ENCODE results near the gene F3.
A peak's percentile ranks its signal among the peaks of the same experiment; 100 is the strongest.

F3 gene

DNA sequence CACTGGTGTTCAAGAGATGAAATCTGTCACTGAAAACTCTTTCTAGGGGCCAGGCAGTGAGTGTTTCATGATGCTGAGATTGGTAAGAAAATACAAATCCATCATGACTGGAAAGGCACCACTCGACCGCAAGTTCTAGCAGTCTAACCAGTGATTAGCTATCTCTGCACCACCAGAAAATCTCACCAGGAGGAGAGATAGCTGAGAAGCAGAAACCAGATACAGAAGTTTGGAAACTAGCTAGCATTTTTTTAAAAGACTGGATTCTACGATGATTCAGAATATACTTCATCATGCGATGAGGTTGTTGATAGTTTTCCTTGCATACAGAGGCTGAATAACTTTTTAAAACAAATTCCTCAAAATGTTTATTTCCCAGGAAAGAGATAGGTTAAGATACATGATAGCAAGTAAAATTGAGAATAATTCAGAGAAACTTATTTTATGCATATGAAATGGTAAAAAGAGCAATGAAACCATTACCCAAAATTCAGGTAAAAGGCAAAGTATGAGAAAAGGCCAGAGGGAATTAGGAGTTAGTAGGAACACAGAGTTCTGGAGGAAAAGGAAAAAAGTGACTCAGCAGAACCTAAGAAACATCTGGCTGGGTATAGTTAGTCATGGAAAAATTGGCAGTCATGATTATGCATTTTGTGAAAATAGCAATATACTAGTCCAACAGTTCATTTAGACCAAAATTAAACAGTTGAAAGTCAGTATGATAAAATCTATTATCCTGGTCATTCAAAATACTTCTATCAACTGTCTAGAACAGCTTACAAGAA is 3.3 kb upstream of the F3 start:
- no peak for DNase-seq (ENCODE audit: low read depth in 1 of 2, low spot score in 1 of 2)
- in situ Hi-C loops (cut with HindIII; ENCODE audit: low pct_unique_long_range_greater_than_20kb, low sequenced_read_pairs): no loop called here
- no peak for TF ChIP-seq JUND (IDR thresholded peaks at IDR 0.05; ENCODE audit: low read depth)

DNA sequence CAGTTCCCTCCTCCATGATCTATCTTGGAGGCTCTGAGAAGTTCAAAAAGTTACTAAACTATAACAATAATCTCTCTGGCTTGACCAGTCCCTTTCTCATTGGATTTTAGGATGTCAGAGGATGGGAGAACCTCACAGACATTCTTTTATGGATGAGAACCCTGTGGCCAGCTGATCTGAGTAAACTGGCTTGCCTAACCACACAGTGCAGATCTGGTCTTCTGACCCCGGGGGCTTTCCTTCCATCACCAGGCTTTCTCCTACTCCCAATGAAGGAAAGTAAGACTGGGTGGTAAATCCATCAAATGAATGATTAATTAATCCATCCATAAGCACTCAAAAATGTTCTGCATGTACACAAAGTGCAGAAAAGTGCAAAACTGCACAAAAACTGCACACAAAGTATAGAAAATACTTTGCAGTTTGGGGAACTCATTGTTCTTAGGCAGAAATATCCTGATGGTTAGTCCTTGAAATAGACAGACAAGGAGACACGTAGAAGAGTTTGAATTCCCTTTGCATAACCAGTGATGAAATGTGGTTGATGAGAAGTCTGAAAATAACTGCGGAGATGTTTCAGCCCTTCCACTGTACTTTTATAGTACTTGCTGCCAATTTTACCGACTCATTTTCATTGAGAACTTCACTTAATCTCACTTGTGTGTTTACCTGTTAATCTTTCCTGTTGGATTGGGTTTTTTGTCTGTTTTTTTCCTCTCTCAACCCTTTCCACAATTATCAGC is 2.5 kb upstream of the F3 start:
- DNase-seq (ENCODE audit: low read depth in 1 of 2, low spot score in 1 of 2): no peak
- in situ Hi-C loops (cut with HindIII; ENCODE audit: low pct_unique_long_range_greater_than_20kb, low sequenced_read_pairs): no loop called here
- no peak for TF ChIP-seq JUND (IDR thresholded peaks at IDR 0.05; ENCODE audit: low read depth)

DNA sequence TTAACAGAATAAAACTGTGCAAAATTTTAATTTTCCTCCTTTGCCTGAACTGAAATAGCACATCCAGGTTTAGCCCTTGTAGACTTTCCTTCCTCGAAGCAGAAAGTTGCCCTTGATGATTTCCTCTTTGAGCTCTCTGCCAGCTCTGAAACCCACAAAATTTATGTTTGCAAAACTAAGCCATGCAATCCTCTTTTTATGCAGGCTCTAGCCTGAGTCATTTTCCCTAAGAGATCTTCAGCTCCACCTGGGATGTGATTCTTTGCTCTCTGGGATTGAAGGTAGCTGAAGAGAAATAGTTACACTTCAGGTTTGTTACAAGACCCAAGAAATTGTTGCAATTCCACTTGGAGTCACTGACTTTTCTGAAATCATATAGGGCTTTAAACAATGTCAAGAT is 1.4 kb upstream of the F3 start:
- TF ChIP-seq JUND (IDR thresholded peaks at IDR 0.05; ENCODE audit: low read depth): no peak
- in situ Hi-C loops (cut with HindIII; ENCODE audit: low pct_unique_long_range_greater_than_20kb, low sequenced_read_pairs): no loop called here
- DNase-seq (ENCODE audit: low read depth in 1 of 2, low spot score in 1 of 2): no peak

DNA sequence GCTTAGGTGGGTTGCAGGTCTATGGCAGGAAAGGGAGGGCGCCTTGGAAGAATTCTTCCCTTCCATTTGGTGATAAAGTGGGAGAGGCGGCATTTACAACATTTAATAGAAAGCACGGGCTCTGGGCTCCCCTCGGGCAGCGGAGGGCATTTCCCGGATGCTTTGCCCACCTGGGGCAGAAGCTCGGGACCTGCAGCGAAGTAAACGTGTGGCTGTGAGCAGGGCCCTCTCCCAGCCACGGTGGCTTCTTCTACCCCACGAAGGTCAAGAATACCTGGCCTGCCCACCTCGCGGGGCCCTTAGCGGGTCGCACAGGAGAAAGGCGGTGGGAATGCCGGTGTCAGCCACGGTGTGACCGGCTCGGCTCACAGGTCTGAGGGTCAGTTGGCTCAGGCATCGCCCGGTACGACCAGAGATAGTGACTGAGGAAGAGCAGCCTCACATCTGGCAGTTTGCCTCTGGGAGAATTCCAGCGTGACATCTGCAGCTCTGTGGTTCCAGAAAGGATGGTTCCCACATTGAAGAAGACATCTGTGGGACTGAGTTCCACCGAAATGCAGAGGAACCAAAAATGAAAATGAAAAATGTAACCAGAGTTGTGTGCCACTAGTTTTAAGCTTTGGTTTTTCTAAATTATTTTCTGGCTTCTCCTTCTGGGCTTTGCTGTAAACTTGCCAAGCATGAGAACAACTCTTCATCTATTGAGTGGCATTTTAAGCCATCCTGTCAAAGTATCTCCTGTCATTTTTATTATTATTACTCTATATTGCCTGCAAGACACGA is 720 bp upstream of the F3 start:
- no peak for DNase-seq (ENCODE audit: low read depth in 1 of 2, low spot score in 1 of 2)
- in situ Hi-C loops (cut with HindIII; ENCODE audit: low pct_unique_long_range_greater_than_20kb, low sequenced_read_pairs): no loop called here
- TF ChIP-seq JUND (IDR thresholded peaks at IDR 0.05; ENCODE audit: low read depth): no peak

DNA sequence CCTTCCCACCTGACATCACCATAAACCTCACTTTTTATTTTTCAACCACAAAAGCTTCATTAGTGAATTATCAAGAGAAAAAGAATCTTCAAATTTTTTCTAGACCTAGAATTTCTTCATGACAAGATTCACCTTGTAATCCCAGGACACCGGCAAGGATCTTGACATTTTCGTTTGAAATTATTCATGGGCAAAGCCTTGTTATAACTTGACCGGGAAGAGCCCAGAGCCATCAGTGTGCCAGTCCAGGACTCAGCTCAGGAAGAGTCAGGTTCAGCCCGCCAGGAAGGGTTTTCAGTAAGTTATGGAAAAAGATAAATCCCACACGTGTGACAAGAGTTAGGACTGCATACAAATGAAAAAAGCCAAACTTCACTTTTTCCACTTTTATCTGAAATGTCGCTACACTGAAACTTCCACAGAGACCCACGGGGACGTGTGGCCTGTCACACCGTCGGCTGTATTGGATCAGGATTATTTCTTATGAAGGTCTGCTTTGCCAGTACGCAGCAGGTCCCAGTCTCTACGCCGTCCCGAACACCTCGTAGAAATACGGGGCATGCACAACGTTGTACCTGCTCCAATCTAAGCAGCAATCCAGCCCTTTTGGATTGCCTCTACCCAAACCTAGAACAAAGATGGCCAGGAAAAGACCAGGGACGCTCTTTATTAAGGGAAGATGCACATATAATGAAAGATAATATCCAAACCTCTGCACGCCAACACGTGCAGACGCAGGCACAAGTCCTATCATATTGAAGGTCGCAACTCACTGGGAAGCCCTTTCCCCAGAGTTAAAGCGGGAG is 916 bp downstream of the F3 start:
- TF ChIP-seq JUND (IDR thresholded peaks at IDR 0.05; ENCODE audit: low read depth): no peak
- in situ Hi-C loops (cut with HindIII; ENCODE audit: low pct_unique_long_range_greater_than_20kb, low sequenced_read_pairs): no loop called here
- DNase-seq (ENCODE audit: low read depth in 1 of 2, low spot score in 1 of 2): no peak

DNA sequence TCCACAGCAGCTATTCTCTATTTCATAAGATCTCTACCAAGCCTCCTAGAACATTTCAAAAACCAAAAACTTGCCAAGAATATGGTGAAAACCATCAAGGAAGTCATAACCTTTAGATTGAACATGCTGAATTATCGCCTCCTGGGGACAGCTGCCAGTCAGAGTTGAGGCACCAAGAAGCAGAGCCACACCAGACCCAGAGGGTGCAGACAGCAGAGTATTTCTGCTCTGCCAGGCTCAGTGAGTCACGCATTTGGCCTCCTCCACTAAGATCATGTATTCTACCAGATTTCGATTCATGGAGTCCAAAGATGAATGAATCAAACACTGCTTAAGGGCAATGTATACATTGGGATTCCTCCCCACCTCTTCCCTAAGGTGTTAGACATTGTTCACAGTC is 2.1 kb downstream of the F3 start:
- TF ChIP-seq JUND (IDR thresholded peaks at IDR 0.05; ENCODE audit: low read depth): no peak
- in situ Hi-C loops (cut with HindIII; ENCODE audit: low pct_unique_long_range_greater_than_20kb, low sequenced_read_pairs): no loop called here
- no peak for DNase-seq (ENCODE audit: low read depth in 1 of 2, low spot score in 1 of 2)

DNA sequence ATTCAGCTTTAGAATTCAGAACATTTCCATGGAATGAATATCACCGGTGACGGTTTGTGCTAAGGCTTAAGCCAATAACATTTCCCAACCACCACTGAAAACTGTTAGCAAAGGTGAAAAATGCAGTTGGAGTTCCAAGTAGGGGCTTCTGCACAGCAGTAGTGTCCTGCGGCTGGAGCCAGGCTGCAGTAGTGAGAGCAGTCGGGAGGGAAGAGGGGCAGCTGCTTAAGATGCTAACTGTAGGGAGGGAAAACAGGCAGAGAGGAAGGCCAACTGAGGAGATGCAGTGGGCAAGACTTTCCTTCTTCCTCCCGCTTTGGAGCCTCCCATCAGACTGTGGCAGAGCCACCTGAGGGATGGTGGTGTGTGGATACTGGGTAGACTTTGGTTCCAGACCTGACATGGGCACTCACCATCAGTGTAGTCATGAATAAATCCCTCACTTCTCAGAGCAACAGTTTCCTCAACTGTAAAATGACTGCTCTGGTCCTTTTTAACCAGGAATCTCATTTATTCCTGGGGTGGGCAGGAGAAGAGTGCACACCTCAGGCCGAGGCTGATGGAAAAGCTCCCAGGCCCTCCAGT is 3.2 kb downstream of the F3 start:
- TF ChIP-seq JUND (IDR thresholded peaks at IDR 0.05; ENCODE audit: low read depth): no peak
- DNase-seq (ENCODE audit: low read depth in 1 of 2, low spot score in 1 of 2): no peak
- in situ Hi-C loops (cut with HindIII; ENCODE audit: low pct_unique_long_range_greater_than_20kb, low sequenced_read_pairs): no loop called here

DNA sequence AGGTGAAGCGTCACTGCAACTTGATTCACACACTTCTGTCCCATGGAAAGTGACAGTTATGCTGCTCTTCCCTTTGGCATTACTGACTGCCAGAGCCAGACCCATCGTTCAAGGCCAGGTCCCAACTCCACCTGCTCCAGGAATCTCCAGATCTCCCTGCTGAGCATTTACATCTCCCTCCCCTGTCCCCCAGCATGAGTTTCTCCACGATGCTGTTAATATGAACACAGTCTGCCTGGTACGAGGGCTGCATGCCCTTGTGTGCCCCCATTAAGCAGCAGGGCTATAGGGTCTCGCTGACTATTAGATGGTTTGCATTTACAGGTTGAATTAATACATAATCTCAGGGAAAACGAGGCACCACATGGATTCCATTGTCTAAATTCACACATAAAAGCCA is 4.3 kb downstream of the F3 start:
- no peak for TF ChIP-seq JUND (IDR thresholded peaks at IDR 0.05; ENCODE audit: low read depth)
- in situ Hi-C loops (cut with HindIII; ENCODE audit: low pct_unique_long_range_greater_than_20kb, low sequenced_read_pairs): no loop called here
- DNase-seq (ENCODE audit: low read depth in 1 of 2, low spot score in 1 of 2): no peak

DNA sequence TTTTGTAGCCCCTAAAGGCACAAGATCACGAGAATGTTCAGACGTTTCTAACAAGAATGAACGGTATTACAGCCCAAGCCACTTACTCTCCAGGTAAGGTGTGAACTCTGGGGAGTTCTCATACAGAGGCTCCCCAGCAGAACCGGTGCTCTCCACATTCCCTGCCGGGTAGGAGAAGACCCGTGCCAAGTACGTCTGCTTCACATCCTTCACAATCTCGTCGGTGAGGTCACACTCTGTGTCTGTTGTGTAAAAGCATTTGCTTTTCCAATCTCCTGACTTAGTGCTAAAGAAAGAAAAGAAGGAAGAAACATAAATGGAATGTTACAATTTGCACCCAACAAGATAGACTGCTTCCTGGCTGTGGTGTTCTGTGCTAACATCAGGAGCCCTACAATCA is 5.7 kb downstream of the F3 start:
- DNase-seq (ENCODE audit: low read depth in 1 of 2, low spot score in 1 of 2): no peak
- in situ Hi-C loops (cut with HindIII; ENCODE audit: low pct_unique_long_range_greater_than_20kb, low sequenced_read_pairs): no loop called here
- TF ChIP-seq JUND (IDR thresholded peaks at IDR 0.05; ENCODE audit: low read depth): no peak

DNA sequence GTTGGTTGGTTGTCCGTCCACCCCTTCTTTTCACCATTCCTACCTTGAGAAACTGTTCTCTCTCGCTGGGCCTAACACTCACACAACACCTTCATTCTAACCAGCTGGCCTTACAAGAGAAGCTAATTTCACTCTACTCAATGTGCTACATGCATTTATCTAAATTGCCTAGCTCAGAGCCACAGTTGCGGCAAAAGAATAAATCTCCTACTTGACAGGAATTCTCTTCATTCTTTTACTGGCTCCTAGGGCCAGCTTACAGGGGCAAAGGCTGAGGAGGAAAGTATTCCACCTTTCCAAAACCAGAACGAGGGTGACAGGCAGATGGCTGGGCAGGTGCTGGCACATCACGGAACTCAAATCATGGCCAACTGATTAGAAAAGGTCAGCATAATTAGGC is 6.5 kb downstream of the F3 start:
- no peak for TF ChIP-seq JUND (IDR thresholded peaks at IDR 0.05; ENCODE audit: low read depth)
- in situ Hi-C loops (cut with HindIII; ENCODE audit: low pct_unique_long_range_greater_than_20kb, low sequenced_read_pairs): no loop called here

DNA sequence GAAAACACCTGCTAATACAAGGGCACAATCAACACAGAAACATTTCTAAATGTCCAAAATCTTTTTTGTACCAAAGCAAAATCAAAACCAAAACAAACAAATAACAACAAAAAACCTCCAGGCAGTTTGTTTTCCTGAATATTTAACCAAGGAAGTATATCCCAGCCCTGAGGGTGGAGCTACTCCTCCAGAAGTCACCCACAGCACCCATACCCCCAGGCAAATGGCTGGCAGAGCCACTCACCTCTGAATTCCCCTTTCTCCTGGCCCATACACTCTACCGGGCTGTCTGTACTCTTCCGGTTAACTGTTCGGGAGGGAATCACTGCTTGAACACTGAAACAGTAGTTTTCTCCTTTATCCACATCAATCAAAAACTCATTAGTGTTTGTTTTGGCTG is 9.5 kb downstream of the F3 start:
- DNase-seq (ENCODE audit: low read depth in 1 of 2, low spot score in 1 of 2): peak in 1 of 2 experiments; percentile 60
- in situ Hi-C loops (cut with HindIII; ENCODE audit: low pct_unique_long_range_greater_than_20kb, low sequenced_read_pairs): no loop called here
- TF ChIP-seq JUND (IDR thresholded peaks at IDR 0.05; ENCODE audit: low read depth): no peak

More for the DNA sequence above, 6.5 kb downstream of the F3 start:
- no peak for DNase-seq (ENCODE audit: low read depth in 1 of 2, low spot score in 1 of 2)

DNA sequence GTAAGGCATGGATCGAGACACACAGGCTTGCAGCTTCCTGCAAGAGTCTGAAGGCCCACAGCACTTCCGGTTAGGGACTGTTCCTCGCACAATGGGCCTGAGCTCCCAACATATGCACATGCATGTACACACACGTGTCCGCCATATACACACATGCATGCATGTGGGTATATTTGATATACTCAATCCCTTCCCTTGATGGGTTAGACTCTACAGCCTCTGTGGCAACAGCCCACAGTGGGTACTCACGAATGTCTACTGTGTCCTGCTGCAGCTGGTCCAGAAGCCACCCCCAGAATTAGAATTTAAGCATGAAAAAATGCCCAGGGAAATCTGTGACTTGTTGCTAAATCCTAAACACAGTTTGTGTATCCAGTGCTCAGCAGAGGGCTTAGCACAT is 9.9 kb downstream of the F3 start:
- no peak for DNase-seq (ENCODE audit: low read depth in 1 of 2, low spot score in 1 of 2)
- no peak for TF ChIP-seq JUND (IDR thresholded peaks at IDR 0.05; ENCODE audit: low read depth)
- in situ Hi-C loops (cut with HindIII; ENCODE audit: low pct_unique_long_range_greater_than_20kb, low sequenced_read_pairs): no loop called here

Measured in T47D (cell line).